HCT116 (cell line): ENCODE data around the gene TEAD1.

Experiments
- CBX3 ChIP-seq: IDR thresholded peaks from 2 replicates; pipeline ENCODE4 v1.6.1; 2012; ENCODE audit warnings: low read depth
- CEBPB ChIP-seq: IDR thresholded peaks from 2 replicates; pipeline ENCODE4 v1.6.1; 2012; ENCODE audit warnings: low read depth
- EZH2 ChIP-seq: fragments of 200-600 bp; sonication (generic); IDR thresholded peaks from 2 replicates; pipeline ENCODE4 v1.6.1; 2017; ENCODE audit warnings: antibody characterized with exemption, mixed run types
- POLR2A ChIP-seq: IDR thresholded peaks from 2 replicates; pipeline ENCODE4 v1.7.0; 2011; ENCODE audit warnings: borderline replicate concordance; ENCODE audit not compliant: insufficient read depth, insufficient read length; ENCODE audit errors: extremely low read depth
- POLR2AphosphoS5 ChIP-seq: IDR thresholded peaks from 2 replicates; pipeline ENCODE4 v1.6.1; 2011; ENCODE audit warnings: mild to moderate bottlenecking, low read depth, low read length, moderate library complexity
- SIN3A ChIP-seq: IDR thresholded peaks from 2 replicates; pipeline ENCODE4 v1.6.1; 2012; ENCODE audit warnings: low read depth
- SP1 ChIP-seq: IDR thresholded peaks from 2 replicates; pipeline ENCODE4 v1.6.1; 2012; ENCODE audit warnings: low read depth
- SRF ChIP-seq: IDR thresholded peaks from 2 replicates; pipeline ENCODE4 v1.6.1; 2012; ENCODE audit warnings: low read depth
- YY1 ChIP-seq: IDR thresholded peaks from 2 replicates; pipeline ENCODE4 v1.6.1; 2011; ENCODE audit warnings: low read length, low read depth, moderate library complexity, mild to moderate bottlenecking; ENCODE audit not compliant: insufficient replicate concordance; ENCODE audit errors: extremely low read depth
- TF ChIP-seq, protein P1 (sequence below), 3 experiments: fragments of 200-600 bp in 1 of 3; sonication (generic) in 1 of 3; IDR thresholded peaks in 2 of 3; conservative IDR thresholded peaks in 1 of 3; 2 replicates each; pipeline ENCODE4 v1.5.1; 2012 to 2017; ENCODE audit warnings: low read depth in 2 of 3, low read length in 2 of 3, antibody characterized with exemption in 1 of 3, borderline replicate concordance in 1 of 3, control low read depth in 1 of 3, mild to moderate bottlenecking in 1 of 3, mixed read lengths in 1 of 3, mixed run types in 1 of 3, moderate library complexity in 1 of 3; ENCODE audit not compliant: insufficient read depth in 1 of 3
- TF ChIP-seq, protein P2 (sequence below): IDR thresholded peaks from 2 replicates; pipeline ENCODE4 v1.6.1; 2012
- TF ChIP-seq, protein P3 (sequence below): IDR thresholded peaks from 2 replicates; pipeline ENCODE4 v1.6.1; 2012; ENCODE audit warnings: low read depth
- TF ChIP-seq, protein P4 (sequence below): IDR thresholded peaks from 2 replicates; pipeline ENCODE4 v1.6.1; 2011; ENCODE audit warnings: mild to moderate bottlenecking, low read length, moderate library complexity; ENCODE audit not compliant: insufficient replicate concordance; ENCODE audit errors: extremely low read depth

DNA sequence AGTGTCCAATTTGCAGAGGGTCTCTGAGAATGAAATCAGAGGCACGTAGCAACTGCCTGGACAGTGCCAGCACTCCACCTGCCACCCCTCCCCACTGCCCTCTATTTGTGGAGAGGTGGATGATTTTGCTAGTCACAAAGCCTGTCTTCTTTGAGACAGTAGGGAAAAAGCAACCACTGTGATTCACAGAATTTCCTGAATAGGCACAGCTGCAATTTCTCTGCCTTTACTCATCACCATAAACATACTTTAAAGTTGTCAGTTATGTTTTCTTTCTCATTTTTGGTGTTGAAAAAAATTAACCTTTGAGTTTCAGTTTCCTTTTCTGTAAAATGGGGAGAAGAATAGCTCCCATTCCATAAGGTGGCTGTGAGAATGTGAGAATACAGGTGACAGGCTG lies 134.3 kb downstream of the TEAD1 start:
- TF ChIP-seq POLR2A (no peak), SP1 (no peak), SRF (no peak), POLR2AphosphoS5 (no peak), CBX3 (no peak), SIN3A (no peak), CEBPB (no peak), EZH2 (no peak), YY1 (no peak)
- TF ChIP-seq, protein P1, sequence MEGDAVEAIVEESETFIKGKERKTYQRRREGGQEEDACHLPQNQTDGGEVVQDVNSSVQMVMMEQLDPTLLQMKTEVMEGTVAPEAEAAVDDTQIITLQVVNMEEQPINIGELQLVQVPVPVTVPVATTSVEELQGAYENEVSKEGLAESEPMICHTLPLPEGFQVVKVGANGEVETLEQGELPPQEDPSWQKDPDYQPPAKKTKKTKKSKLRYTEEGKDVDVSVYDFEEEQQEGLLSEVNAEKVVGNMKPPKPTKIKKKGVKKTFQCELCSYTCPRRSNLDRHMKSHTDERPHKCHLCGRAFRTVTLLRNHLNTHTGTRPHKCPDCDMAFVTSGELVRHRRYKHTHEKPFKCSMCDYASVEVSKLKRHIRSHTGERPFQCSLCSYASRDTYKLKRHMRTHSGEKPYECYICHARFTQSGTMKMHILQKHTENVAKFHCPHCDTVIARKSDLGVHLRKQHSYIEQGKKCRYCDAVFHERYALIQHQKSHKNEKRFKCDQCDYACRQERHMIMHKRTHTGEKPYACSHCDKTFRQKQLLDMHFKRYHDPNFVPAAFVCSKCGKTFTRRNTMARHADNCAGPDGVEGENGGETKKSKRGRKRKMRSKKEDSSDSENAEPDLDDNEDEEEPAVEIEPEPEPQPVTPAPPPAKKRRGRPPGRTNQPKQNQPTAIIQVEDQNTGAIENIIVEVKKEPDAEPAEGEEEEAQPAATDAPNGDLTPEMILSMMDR (IDR thresholded peaks at IDR 0.05 in 2 of 3, conservative IDR thresholded peaks at IDR 0.05 in 1 of 3; ENCODE audit: borderline replicate concordance in 1 of 3, insufficient read depth in 1 of 3, low read depth in 2 of 3, low read length in 2 of 3), result no peak
- TF ChIP-seq, protein P2, sequence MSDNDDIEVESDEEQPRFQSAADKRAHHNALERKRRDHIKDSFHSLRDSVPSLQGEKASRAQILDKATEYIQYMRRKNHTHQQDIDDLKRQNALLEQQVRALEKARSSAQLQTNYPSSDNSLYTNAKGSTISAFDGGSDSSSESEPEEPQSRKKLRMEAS, result no peak
- TF ChIP-seq, protein P3, sequence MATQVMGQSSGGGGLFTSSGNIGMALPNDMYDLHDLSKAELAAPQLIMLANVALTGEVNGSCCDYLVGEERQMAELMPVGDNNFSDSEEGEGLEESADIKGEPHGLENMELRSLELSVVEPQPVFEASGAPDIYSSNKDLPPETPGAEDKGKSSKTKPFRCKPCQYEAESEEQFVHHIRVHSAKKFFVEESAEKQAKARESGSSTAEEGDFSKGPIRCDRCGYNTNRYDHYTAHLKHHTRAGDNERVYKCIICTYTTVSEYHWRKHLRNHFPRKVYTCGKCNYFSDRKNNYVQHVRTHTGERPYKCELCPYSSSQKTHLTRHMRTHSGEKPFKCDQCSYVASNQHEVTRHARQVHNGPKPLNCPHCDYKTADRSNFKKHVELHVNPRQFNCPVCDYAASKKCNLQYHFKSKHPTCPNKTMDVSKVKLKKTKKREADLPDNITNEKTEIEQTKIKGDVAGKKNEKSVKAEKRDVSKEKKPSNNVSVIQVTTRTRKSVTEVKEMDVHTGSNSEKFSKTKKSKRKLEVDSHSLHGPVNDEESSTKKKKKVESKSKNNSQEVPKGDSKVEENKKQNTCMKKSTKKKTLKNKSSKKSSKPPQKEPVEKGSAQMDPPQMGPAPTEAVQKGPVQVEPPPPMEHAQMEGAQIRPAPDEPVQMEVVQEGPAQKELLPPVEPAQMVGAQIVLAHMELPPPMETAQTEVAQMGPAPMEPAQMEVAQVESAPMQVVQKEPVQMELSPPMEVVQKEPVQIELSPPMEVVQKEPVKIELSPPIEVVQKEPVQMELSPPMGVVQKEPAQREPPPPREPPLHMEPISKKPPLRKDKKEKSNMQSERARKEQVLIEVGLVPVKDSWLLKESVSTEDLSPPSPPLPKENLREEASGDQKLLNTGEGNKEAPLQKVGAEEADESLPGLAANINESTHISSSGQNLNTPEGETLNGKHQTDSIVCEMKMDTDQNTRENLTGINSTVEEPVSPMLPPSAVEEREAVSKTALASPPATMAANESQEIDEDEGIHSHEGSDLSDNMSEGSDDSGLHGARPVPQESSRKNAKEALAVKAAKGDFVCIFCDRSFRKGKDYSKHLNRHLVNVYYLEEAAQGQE, result no peak
- TF ChIP-seq, protein P4, sequence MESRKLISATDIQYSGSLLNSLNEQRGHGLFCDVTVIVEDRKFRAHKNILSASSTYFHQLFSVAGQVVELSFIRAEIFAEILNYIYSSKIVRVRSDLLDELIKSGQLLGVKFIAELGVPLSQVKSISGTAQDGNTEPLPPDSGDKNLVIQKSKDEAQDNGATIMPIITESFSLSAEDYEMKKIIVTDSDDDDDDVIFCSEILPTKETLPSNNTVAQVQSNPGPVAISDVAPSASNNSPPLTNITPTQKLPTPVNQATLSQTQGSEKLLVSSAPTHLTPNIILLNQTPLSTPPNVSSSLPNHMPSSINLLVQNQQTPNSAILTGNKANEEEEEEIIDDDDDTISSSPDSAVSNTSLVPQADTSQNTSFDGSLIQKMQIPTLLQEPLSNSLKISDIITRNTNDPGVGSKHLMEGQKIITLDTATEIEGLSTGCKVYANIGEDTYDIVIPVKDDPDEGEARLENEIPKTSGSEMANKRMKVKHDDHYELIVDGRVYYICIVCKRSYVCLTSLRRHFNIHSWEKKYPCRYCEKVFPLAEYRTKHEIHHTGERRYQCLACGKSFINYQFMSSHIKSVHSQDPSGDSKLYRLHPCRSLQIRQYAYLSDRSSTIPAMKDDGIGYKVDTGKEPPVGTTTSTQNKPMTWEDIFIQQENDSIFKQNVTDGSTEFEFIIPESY, result no peak
